NB4 (cell line): ENCODE measurements around the gene ZNF778.

Experiments used
- MYC ChIP-seq: IDR thresholded peaks from 2 replicates; pipeline ENCODE4 v1.6.1; 2011; ENCODE audit warnings: low read depth, low read length
- POLR2A ChIP-seq: IDR thresholded peaks from 2 replicates; pipeline ENCODE4 v1.6.1; 2011; ENCODE audit warnings: mild to moderate bottlenecking; ENCODE audit not compliant: insufficient read length; ENCODE audit errors: extremely low read depth
- TF ChIP-seq, protein P1 (sequence below): IDR thresholded peaks from one replicate; pipeline ENCODE4 v1.5.1; 2012; ENCODE audit warnings: low read depth, low read length
- TF ChIP-seq, protein P2 (sequence below): IDR thresholded peaks from 2 replicates; pipeline ENCODE4 v1.6.1; 2011; ENCODE audit warnings: low read depth, low read length

DNA sequence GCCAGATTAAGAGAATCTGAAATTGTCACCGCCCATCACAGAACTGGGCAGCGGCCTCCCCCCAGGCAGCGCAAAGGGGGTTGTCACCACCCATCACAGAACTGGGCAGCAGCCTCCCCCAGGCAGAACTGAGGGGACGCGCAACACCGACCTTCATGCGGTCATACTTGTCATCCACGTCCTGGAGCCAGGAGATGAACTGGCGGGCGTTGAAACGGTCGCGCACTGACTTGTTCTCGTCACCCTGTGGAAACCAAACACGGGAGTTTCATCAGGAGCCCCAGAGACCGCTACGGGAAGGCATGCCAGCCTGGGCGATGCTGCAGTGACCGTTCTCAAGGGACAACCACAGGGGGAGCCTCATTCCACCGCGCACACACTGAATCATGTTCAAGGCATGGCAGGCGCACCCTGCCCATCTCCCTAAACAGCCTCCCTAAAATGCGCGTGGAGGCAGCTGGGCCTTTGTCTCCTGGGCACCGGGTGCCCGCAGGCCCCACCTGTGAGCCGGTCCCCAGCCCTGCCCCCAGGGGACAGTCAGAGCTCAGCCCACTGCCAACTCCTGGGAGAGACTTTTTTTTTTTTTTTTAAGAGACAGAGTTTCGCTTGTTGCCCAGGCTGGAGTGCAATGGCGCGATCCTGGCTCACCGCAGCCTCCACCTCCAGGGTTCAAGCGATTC is 53.3 kb downstream of the ZNF778 start:
- TF ChIP-seq, protein P1, sequence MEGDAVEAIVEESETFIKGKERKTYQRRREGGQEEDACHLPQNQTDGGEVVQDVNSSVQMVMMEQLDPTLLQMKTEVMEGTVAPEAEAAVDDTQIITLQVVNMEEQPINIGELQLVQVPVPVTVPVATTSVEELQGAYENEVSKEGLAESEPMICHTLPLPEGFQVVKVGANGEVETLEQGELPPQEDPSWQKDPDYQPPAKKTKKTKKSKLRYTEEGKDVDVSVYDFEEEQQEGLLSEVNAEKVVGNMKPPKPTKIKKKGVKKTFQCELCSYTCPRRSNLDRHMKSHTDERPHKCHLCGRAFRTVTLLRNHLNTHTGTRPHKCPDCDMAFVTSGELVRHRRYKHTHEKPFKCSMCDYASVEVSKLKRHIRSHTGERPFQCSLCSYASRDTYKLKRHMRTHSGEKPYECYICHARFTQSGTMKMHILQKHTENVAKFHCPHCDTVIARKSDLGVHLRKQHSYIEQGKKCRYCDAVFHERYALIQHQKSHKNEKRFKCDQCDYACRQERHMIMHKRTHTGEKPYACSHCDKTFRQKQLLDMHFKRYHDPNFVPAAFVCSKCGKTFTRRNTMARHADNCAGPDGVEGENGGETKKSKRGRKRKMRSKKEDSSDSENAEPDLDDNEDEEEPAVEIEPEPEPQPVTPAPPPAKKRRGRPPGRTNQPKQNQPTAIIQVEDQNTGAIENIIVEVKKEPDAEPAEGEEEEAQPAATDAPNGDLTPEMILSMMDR: no peak
- TF ChIP-seq, protein P2, sequence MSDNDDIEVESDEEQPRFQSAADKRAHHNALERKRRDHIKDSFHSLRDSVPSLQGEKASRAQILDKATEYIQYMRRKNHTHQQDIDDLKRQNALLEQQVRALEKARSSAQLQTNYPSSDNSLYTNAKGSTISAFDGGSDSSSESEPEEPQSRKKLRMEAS: no peak
- no peak for TF ChIP-seq POLR2A
- no peak for TF ChIP-seq MYC
